HG03066 (cell line): Measurements from ENCODE around the gene GRK3.
"Not testable (repeated sequence)": the region's sequence is repeated elsewhere in the genome, so short reads cannot be mapped to it uniquely, and the experiment has no call there.

Experiments
- ATAC-seq: cut with Tn5 transposase; IDR thresholded peaks from one replicate; pipeline ENCODE4 v1.9.1; 2021; ENCODE audit warnings: low read depth; ENCODE audit not compliant: unreplicated experiment

Gene GRK3

DNA sequence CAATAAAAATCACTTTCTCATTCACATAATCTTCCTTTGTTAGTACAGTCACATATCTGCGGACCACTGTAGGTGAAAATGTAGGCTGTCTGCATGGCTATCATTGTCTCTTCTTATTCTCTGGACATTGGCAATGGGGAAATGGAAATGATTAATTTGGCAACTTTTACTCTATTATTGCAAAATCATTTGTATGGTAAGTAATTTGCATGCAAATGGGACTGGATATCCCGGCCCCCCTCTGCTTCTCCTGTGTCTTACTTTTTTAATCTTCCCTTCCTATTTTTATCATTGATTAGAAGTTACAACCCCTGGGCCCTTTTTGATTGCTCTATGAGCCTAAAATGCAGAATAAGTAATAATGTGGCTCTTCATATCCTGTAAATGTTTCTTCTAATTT lies 6.0 kb downstream of the GRK3 start:
- ATAC-seq: no peak

DNA sequence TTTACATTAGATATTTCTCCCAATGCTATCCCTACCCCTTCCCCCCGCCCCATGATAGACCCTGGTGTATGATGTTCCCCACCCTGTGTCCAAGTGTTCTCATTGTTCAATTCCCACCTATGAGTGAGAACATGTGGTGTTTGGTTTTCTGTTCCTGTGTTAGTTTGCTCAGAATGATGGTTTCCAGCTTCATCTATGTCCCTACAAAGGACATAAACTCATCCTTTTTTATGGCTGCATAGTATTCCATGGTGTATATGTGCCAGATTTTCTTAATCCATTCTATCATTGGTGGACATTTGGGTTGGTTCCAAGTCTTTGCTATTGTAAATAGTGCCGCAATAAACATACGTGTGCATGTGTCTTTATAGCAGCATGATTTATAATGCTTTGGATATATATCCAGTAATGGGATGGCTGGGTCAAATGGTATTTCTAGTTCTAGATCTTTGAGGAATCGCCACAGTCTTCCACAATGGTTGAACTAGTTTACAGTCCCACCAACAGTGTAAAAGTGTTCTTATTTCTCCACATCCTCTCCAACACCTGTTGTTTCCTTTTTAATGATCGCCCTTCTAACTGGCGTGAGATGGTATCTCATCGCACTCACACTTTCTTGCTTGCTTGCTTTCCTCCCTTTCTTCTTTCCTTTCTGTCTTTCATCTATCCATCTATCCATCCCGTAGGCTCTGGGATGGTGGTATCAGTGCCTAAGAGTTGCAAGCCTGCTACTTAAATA lies 7.7 kb downstream of the GRK3 start:
- ATAC-seq: not testable (repeated sequence)

DNA sequence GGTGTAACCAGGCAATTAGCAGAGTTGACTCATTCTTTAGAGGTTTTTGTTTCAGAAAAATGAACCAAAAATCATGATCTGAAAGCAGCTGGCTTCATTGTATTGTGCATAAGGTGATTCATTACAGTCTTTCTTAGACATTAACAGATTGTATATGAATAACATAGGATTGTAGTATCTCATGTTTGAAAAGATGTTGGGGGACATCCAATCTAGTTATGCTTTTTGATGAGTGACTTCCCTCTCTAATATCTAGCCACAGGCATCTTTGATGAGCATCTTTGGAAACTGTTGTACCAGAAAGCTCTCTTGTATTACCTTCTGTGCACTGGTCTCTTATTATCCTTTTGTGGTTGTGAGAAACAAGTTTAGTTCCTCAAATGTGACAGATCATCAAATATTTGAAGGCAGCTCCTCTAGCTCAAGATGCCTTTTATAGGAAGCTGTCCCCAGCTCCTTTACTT lies 8.3 kb downstream of the GRK3 start:
- ATAC-seq: no peak

DNA sequence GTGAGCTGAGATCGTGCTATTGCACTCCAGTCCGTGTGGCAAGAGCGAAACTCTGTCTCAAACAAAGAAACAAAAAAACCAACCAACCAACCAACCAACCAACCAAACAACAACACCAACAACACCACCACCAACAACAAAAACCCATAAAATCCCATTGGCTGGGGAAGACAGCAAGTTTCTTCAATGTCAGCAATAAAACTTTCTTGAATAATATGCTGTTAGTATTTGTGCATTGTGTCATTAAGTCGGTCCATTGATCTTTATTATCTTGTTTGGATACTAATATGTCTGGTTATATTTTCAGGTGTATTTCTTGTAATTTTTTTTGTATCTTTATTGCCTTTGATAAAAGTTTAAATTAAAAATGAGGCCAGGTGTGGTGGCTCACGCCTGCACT lies 9.4 kb downstream of the GRK3 start:
- ATAC-seq: no peak

DNA sequence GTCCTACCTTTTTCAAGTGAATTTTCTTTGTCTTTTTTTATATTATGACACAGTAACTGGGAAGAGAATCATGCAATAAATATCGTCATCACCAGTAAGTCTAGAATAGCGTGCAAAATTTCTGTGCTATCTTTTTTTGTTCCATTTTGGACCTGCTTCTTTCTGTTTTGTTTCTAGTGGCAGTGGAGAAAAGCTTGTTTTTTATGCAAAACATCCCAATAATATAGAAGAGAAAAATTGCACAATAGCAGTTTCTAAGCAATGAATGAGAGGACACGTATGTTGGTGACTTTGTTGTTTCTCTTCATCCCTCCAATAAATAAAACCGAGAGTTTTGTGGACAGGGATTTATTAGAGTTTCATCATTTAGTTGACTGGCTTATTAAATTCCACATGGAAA lies 10.3 kb downstream of the GRK3 start:
- ATAC-seq: no peak

DNA sequence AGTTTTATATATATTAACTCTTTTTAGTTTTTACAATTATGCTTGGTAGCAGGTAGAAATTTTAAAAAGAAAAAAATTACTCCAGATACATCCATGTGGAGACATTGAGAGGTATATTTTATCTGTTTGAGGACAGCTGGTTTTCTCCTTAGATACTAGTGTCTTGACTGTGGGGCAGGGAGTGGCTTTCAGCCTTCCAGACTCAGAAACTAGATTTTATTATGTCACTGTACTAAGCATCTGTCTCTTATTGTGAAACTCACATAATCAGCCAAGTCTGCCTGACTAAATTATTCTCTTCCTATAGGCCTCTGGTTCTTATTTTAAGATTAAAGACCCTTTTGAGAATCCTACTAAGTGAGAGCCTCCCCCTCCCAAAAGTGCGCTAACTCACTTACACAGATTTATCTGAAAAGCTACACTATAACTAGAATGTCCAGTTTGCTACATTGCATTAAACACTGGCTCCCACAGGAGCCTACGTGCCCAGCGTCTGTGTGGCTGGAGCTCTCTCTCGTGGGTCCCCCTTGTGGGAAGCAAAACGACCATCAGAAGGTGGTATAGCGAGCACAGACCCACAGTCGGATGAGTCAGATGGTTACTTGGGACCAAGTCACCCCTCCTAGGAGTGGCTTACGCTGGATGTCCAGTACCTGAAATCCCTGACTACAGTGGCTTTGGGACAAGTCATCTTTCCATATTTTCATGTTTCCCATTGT lies 11.4 kb downstream of the GRK3 start:
- not testable (repeated sequence) for ATAC-seq

DNA sequence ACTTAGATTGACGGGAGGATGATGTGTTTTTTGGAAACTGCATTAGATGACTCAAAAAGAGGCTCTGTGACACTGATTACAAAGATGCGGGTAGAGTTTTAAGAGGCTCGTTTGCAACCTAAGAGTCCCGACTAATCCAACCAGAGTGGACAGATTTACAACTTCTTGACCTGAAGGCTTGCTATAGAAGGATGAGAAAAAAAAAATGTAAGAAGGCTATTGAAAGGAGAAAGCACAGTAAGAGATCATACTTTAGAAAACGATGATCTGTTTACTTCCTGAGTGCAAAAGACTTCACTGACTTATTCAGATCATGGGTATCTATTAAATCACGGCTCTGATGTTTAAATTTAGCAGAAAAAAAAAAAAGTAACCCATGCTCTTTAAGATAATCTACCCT lies 17.0 kb downstream of the GRK3 start:
- not testable (repeated sequence) for ATAC-seq

DNA sequence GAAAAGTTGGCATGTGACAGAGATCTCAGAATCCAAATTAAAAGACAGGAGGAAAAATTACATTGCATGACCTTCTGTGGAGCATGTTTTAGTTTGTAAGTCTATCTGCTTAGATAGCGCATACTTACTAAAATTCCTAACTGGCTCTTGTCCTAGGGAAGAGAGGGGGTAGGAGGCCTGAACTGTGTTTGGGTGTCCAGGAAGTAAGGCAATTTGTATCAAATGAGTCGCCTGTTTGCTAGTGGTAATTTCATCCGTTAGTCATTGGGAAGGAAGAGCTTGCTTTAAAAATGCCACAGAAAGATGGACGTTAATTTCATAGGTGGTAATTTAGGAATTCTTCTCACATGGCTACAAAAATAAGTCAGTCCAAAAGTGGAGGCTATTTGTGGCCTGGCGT lies 18.5 kb downstream of the GRK3 start:
- no peak for ATAC-seq

DNA sequence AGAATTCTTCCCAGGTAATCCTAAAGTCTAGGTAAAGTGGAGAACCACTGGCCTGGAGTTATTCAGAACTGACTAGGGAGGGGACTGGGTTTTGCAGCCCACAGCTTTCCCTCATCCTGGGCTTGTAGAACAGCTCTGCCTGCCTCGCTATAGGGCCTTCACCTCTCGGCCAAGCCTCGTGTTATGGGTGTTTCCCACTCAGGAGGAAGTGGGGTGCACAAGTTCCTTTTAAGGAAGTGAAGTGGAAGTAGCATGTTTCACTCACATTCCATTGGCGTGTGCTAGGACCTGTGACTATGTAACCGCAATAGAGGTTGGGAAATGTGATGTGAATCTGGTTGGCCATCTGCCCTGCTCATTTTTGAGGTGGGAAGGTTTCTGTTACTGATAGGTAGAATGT lies 20.5 kb downstream of the GRK3 start:
- not testable (repeated sequence) for ATAC-seq

DNA sequence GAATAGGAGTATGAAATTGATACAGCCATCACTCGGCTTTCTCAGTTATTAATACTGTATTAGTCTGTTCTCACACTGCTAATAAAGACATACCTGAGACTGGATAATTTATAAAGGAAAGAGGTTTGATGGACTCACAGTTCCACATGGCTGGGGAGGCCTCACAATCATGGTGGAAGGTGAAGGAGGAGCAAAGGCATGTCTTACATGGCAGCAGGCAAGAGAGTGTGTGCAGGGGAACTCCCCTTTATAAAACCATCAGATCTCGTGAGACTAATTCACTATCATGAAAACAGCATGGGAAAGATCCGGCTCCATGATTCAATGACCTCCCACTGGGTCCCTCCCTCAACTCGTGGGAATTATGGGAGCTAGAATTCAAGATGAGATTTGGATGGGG lies 25.2 kb downstream of the GRK3 start:
- not testable (repeated sequence) for ATAC-seq

DNA sequence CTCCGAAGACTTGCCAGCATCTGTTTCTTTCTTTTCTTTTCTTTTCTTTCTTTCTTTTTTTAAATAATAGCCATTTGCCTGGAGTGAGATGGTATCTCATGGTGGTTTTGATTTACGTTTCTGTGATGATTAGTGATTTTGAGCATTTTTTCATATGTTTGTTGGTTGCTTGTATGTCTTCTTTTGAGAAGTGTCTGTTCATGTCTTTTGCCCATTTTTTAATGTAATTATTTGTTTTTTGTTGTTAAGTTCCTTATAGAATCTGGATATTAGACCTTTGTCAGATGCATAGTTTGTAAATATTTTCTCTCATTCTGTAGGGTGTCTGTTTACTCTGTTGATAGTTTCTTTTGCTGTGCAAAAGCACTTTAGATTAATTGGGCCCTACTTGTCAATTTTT lies 28.8 kb downstream of the GRK3 start:
- ATAC-seq: not testable (repeated sequence)

DNA sequence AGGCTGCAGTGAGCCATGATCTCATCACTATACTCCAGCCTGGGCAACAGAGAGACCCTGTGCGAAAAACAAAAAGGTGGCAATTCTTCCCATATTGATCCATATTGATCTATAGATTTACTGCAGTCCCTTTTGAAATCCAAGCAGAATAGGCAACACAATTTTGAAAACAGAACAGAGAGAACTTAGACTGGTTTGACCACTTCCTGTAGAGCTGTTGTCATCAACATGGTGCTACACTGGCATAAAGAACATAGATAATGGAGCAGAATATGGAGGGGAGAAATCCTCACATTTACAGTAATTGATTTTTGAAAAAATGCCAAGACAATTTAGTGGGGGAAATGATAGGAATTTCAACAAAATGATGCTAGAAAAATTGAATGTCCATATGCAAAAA lies 34.1 kb downstream of the GRK3 start:
- no peak for ATAC-seq

DNA sequence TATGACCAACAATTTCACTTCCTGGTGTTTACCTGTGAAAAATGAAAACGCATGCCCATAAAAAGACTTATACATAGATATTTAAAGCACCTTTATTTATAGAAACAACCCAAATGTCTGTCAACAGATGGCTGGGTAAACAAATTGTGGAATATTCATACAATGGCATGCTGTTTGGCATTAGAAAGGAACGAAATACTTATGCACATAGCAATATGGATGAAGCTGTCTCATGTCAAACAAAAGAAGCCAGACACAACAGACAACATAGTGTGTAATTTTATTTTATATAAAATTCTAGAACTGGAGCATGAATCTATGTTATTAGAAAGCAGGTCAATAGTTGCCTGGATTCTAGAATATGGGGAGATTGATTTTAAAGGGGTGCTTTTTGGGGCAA lies 38.0 kb downstream of the GRK3 start:
- no peak for ATAC-seq

DNA sequence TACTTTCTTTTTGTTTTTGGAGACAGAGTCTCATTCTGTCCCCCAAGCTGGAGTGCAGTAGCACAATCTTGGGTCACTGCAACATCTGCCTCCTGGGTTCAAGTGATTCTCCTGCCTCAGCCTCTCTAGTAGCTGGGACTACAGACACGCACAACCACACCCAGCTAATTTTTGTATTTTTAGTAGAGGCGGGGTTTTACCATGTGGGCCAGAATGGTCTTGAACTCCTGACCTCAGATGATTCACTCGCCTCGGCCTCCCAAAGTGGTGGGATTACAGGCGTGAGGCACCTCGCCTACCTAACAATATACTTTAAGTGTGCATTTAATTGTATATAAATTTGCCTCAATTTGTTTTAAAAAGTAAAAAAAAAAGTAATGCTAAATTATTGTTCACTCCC lies 38.4 kb downstream of the GRK3 start:
- ATAC-seq: no peak

DNA sequence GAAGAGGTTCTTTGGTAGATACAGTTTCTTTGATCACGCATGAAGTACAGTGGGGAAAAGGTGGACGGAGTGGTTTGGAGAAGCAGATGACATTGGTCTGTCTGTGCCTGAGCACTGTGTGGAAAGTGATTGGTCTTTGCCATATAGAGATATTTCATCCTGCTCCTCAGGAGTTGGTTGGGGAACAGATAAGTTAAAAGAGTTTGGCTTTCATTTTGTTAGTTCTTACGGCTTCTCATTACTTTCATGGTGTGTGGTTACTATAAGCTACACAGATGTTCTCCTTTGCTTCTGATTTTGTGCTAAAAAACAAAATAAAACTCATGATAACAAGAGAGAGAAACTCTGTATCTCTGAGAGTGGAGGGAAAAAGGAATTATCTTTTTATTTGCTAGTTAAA lies 40.7 kb downstream of the GRK3 start:
- ATAC-seq: not testable (repeated sequence)

DNA sequence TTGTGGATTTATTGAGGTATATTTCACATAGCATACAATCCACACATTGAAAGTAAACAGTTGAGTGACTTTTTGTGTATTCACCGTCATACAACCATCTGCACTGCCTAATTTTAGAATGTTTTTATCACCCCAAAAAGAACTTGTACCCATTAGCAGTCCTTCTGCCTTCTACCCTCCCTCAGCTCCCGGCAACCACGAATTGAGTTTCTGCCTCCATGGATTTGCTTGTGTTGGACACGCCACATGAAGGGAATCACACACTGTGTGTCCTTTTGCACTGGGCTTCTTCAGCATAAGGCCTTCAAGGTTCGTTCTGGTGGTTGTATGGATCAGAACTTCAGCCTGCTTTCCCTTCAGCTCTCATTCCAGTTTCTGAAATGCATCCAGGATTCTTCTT lies 41.1 kb downstream of the GRK3 start:
- not testable (repeated sequence) for ATAC-seq

DNA sequence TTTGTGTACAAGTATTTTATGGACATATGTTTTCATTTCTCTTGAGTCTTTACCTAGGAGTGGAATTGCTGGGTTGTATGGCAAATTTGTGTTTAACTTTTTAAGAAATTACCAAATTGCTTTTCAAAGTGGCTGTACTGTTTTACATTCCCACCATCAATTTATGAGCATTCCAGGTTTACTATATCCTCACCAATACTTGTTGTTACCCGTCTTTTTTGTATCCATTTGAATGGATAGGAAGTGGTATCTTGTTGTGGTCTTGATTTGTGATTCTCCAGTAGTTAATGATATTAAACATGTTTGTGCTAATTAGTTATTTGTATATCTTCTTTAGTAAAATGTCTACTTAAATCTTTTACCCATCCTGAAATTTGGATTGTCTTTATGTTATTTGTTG lies 46.8 kb downstream of the GRK3 start:
- ATAC-seq: not testable (repeated sequence)

DNA sequence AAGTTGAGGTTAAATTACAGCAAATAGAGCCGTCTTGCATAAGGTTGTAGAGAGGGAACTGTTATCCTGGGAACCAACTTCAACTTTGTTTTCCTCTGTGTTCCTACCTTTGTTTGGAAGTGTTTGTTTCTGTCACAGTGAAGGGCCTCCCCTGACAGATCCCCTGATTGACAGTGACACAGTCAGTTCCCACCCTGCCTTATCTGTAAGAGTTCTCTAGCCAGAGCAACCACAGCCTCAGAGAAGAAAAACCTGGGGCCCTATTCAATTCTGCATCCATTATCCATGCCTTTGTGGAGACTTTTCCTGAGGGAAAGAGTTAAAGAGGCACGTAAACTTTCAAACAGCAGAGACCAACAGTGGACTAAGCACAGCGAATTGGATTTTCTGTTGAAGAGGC lies 48.7 kb downstream of the GRK3 start:
- ATAC-seq: not testable (repeated sequence)

DNA sequence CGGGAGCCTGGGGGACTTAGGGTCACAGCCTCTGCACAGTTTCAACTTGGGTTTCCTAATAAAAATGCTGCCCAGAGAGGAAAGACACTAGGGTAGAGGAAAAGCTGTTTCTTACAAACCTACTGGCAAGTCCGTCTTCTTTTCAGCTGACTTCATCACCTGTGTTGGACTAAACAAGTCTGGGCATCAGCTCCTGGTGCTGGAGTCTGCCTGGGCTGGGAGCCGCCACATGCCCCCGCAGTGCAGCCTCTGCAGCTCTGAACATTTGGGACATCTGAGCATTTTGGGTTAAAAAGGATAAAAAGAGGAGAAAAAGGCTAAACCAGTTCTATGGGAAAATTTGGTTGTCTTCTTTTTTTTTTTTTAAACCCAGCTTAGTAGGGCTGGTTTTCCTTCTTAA lies 49.1 kb downstream of the GRK3 start:
- ATAC-seq: not testable (repeated sequence)

DNA sequence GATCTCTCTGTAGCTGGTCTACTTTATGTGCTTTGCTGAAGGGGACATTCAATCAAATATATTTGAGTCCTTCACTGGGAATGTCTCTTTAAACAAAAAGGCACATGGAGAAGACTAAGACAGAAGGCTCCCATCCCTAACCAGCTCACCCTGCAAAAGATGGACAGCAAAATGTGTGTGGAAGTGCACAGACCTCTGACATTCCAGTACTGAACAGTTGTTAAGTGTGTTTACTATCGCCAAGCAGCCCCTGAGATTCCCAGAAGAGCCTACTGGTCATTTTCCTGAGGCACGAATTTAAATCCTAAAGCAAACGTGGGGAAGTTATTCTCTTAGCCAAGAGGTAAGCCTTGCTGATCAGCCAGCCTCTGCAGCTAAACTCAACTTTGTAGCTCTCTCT lies 50.3 kb downstream of the GRK3 start:
- not testable (repeated sequence) for ATAC-seq

DNA sequence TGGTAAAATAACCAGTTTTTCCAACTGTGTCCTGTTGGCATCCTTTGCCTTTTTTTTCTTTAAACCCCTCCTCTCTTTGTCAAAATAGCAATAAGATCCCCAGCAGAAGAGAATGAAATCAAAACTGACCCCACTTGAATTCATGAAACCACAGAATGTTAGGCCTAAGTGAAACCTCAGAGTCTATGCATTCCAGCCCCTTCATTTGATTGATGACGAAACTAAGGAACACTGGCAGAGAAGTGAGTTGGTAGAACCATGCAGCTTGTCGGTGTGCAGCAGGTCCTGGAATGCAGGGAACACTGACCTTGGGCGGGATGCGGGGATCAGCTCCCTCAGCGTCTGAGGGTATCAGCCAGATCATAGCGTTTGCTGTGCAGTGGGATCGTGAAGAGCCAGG lies 57.5 kb downstream of the GRK3 start:
- ATAC-seq: no peak

DNA sequence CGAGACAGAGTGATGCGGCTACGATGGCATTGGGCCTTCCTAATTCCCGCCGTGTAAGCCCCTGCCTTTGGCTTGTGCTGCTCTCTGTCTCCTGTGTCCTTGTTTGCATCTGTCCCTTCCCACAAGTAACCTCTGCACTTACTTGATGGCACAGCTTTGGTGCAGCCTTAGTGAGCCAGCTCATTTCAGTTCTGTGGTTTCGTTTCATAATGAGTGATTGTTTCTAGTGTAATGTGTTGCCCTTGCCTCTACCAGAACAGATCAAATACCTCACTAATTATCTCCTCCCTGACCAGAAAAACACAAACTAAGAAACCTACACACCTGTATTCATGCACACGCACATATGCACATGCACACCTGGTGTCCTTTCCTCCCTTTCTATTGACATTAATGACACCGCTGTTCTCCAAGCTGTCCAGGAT lies 58.8 kb downstream of the GRK3 start:
- ATAC-seq: no peak
